ENCODE data around the gene MAPT. TPM values are rescaled to one million over a fixed set of nuclear protein-coding genes. Genes with fewer than 3 reads are reported as not detected.

The MAPT gene
- polyA plus RNA-seq, 3 donors, result 0.04 TPM; not detected in 2

DNA sequence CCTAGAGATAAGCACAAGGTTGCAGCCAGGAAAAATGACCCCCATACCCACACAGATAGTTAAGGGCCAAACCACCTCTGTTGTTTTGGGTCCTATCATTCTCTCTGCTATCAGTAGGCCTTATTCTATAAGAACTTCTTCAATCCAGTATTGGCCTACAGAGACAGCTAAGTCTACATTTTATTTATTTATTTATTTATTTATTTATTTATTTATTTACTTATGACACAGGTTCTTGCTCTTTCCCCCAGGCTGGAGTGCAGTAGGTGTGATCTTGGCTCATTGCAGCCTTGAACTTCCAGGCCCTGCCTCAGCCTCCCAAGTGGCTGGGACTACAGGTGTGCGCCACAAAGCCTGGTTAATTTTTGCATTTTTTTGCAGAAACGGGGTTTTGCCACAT is 7.5 kb upstream of the MAPT start:
- intact Hi-C loops (cut with micrococcal nuclease), result no loop called here
- Histone ChIP-seq H2AFZ (ENCODE audit: insufficient read depth, low read depth, low read length, poor library complexity, severe bottlenecking) (no peak overlapping the region), H3K36me3 (replicated peaks in 1 of 2; ENCODE audit: control insufficient read depth in 1 of 2, insufficient read depth in 2 of 2, low read length in 2 of 2) (no peaks in the 10 kb centered on the region), H3K9ac (ENCODE audit: insufficient read depth, low read length, poor library complexity, severe bottlenecking) (no peak overlapping the region), H3K27ac (ENCODE audit: low read depth in 1 of 2, low read length in 2 of 2) (no peak overlapping the region), H3K4me3 (replicated peaks in 1 of 3; ENCODE audit: low read depth in 2 of 3, low read length in 3 of 3) (no peak overlapping the region), H3K4me2 (replicated peaks; ENCODE audit: extremely low read depth, low read length, poor library complexity, severe bottlenecking) (no peak overlapping the region), H3K9me3 (replicated peaks in 1 of 2; ENCODE audit: control insufficient read depth in 1 of 2, insufficient read depth in 1 of 2, low read length in 2 of 2) (no peaks in the 10 kb centered on the region), H4K20me1 (ENCODE audit: insufficient read depth, low read length) (no peaks in the 10 kb centered on the region), H3K27me3 (ENCODE audit: control insufficient read depth in 2 of 2, insufficient read depth in 2 of 2, low read length in 2 of 2) (peaks cover 0 to 9% of the 10 kb centered on the region in 2 donors), H3K4me1 (ENCODE audit: control insufficient read depth in 1 of 2, insufficient read depth in 2 of 2, low read length in 2 of 2) (no peaks in the 10 kb centered on the region), H3K79me2 (ENCODE audit: insufficient read depth, low read length) (no peaks in the 10 kb centered on the region)
- 97% methylated on average over 2 of the region's 2 CpGs for WGBS (ENCODE audit: insufficient coverage)
- H3K4me3 Mint-ChIP-seq, result no peak overlapping the region
- no peaks in the 10 kb centered on the region for H3K4me1 Mint-ChIP-seq
- H3K27me3 Mint-ChIP-seq (ENCODE audit: low read depth in 3 of 3), result peaks cover 10 to 21% (median 11%) of the 10 kb centered on the region in 3 donors
- H3K9me3 Mint-ChIP-seq, result peaks cover 0 to 8% (median 4%) of the 10 kb centered on the region in 7 donors
- TF ChIP-seq, protein P1, sequence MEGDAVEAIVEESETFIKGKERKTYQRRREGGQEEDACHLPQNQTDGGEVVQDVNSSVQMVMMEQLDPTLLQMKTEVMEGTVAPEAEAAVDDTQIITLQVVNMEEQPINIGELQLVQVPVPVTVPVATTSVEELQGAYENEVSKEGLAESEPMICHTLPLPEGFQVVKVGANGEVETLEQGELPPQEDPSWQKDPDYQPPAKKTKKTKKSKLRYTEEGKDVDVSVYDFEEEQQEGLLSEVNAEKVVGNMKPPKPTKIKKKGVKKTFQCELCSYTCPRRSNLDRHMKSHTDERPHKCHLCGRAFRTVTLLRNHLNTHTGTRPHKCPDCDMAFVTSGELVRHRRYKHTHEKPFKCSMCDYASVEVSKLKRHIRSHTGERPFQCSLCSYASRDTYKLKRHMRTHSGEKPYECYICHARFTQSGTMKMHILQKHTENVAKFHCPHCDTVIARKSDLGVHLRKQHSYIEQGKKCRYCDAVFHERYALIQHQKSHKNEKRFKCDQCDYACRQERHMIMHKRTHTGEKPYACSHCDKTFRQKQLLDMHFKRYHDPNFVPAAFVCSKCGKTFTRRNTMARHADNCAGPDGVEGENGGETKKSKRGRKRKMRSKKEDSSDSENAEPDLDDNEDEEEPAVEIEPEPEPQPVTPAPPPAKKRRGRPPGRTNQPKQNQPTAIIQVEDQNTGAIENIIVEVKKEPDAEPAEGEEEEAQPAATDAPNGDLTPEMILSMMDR (IDR thresholded peaks at IDR 0.05), result no peak
- DNase-seq, result no peak
- no peak overlapping the region for H3K27ac Mint-ChIP-seq
- H3K36me3 Mint-ChIP-seq, result no peaks in the 10 kb centered on the region

DNA sequence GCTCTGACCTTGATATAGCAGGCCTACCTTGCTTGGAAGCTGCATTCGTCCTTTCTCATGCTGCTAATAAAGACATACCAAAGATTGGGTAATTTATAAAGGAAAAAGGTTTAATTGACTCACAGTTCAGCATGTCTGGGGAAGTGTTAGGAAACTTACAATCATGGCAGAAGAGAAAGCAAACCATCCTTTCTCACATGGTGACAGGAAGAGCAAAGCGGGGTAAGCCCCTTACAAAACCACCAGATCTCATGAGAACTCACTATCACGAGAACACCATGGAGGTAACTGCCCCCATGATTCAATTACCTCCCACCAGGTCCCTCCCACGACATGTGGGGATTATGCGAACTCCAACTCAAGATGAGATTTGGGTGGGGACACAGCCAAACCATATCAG is 6.0 kb upstream of the MAPT start:
- Histone ChIP-seq H3K4me1 (ENCODE audit: control insufficient read depth in 1 of 2, insufficient read depth in 2 of 2, low read length in 2 of 2) (no peaks in the 10 kb centered on the region), H3K27me3 (ENCODE audit: control insufficient read depth in 2 of 2, insufficient read depth in 2 of 2, low read length in 2 of 2) (peaks cover 0 to 18% of the 10 kb centered on the region in 2 donors), H2AFZ (ENCODE audit: insufficient read depth, low read depth, low read length, poor library complexity, severe bottlenecking) (no peak overlapping the region), H3K4me3 (replicated peaks in 1 of 3; ENCODE audit: low read depth in 2 of 3, low read length in 3 of 3) (no peak overlapping the region), H3K4me2 (replicated peaks; ENCODE audit: extremely low read depth, low read length, poor library complexity, severe bottlenecking) (no peak overlapping the region), H3K79me2 (ENCODE audit: insufficient read depth, low read length) (no peaks in the 10 kb centered on the region), H3K9ac (ENCODE audit: insufficient read depth, low read length, poor library complexity, severe bottlenecking) (no peak overlapping the region), H4K20me1 (ENCODE audit: insufficient read depth, low read length) (no peaks in the 10 kb centered on the region), H3K9me3 (replicated peaks in 1 of 2; ENCODE audit: control insufficient read depth in 1 of 2, insufficient read depth in 1 of 2, low read length in 2 of 2) (no peaks in the 10 kb centered on the region), H3K36me3 (replicated peaks in 1 of 2; ENCODE audit: control insufficient read depth in 1 of 2, insufficient read depth in 2 of 2, low read length in 2 of 2) (no peaks in the 10 kb centered on the region), H3K27ac (ENCODE audit: low read depth in 1 of 2, low read length in 2 of 2) (no peak overlapping the region)
- intact Hi-C loops (cut with micrococcal nuclease), result no loop called here
- Mint-ChIP-seq H3K27me3 (ENCODE audit: low read depth in 3 of 3) (peaks cover 19 to 34% (median 22%) of the 10 kb centered on the region in 3 donors), H3K27ac (no peak overlapping the region), H3K4me3 (no peak overlapping the region), H3K4me1 (no peaks in the 10 kb centered on the region), H3K36me3 (no peaks in the 10 kb centered on the region), H3K9me3 (peaks cover 0 to 10% (median 4%) of the 10 kb centered on the region in 7 donors)
- no peak for DNase-seq
- WGBS (ENCODE audit: insufficient coverage), result no CpG with 5 or more reads among the region's 5 CpGs
- TF ChIP-seq, protein P1 (IDR thresholded peaks at IDR 0.05), result no peak
